GM23338 (cell line): ENCODE results near the gene CFI. TPM values are rescaled to one million over a fixed set of nuclear protein-coding genes. Genes with fewer than 3 reads are reported as not detected.

Source experiments
- ATAC-seq: fragments of 200-7000 bp; cut with Tn5 transposase; 3 replicates; pipeline ENCODE4 v1.9.1; 2020
- DNase-seq: peaks from one replicate; pipeline ENCODE4 v3.0.0-alpha.2; 2015; ENCODE audit warnings: low spot score
- H2AFZ ChIP-seq: fragments of 200-600 bp; sonication (generic); 2 replicates; pipeline ENCODE4 v1.8.0; 2016; ENCODE audit warnings: antibody characterized with exemption, mild to moderate bottlenecking, moderate library complexity
- H3F3A ChIP-seq: fragments of 200-600 bp; sonication (generic); replicated peaks from 2 replicates; pipeline ENCODE4 v1.8.0; 2017; ENCODE audit warnings: antibody characterized with exemption, mixed run types, low read depth
- H3K27ac ChIP-seq: fragments of 200-600 bp; sonication (generic); 2 replicates; pipeline ENCODE4 v1.6.1; 2016; ENCODE audit warnings: low read depth
- H3K27me3 ChIP-seq: fragments of 200-600 bp; sonication (generic); 2 replicates; pipeline ENCODE4 v1.8.0; 2016; ENCODE audit warnings: mild to moderate bottlenecking, mixed run types, moderate library complexity; ENCODE audit not compliant: insufficient read depth
- H3K36me3 ChIP-seq: fragments of 200-600 bp; sonication (generic); 2 replicates; pipeline ENCODE4 v1.8.0; 2016; ENCODE audit warnings: mild to moderate bottlenecking; ENCODE audit not compliant: insufficient read depth
- H3K4me1 ChIP-seq: fragments of 200-600 bp; sonication (generic); 2 replicates; pipeline ENCODE4 v1.8.0; 2016; ENCODE audit warnings: mild to moderate bottlenecking, moderate library complexity; ENCODE audit not compliant: insufficient read depth
- H3K4me2 ChIP-seq: fragments of 200-600 bp; sonication (generic); 2 replicates; pipeline ENCODE4 v1.7.1; 2017; ENCODE audit warnings: mixed run types
- H3K4me3 ChIP-seq: fragments of 200-600 bp; sonication (generic); 2 replicates; pipeline ENCODE4 v1.6.1; 2016; ENCODE audit warnings: mixed run types
- H3K79me2 ChIP-seq: fragments of 200-600 bp; sonication (generic); replicated peaks from 2 replicates; pipeline ENCODE4 v1.8.0; 2017; ENCODE audit warnings: mild to moderate bottlenecking; ENCODE audit not compliant: insufficient read depth
- H3K9me2 ChIP-seq: fragments of 200-600 bp; sonication (generic); 2 replicates; pipeline ENCODE4 v1.8.0; 2017; ENCODE audit not compliant: insufficient read depth
- H4K20me1 ChIP-seq: fragments of 200-600 bp; sonication (generic); replicated peaks from 2 replicates; pipeline ENCODE4 v1.8.0; 2017; ENCODE audit warnings: mild to moderate bottlenecking; ENCODE audit not compliant: insufficient read depth
- H3K27ac Mint-ChIP-seq: 2 replicates; pipeline ENCODE4 v1.8.0; 2020; ENCODE audit warnings: inconsistent platforms, mild to moderate bottlenecking, moderate library complexity, mixed read lengths
- H3K27me3 Mint-ChIP-seq: 3 replicates; pipeline ENCODE4 v1.8.0; 2022; ENCODE audit warnings: low read depth, mild to moderate bottlenecking, moderate library complexity, mixed read lengths, inconsistent platforms; ENCODE audit not compliant: insufficient read depth, poor library complexity
- H3K36me3 Mint-ChIP-seq: 3 replicates; pipeline ENCODE4 v1.8.0; 2021; ENCODE audit warnings: low read depth, mild to moderate bottlenecking, inconsistent platforms, moderate library complexity, mixed read lengths
- H3K4me1 Mint-ChIP-seq: 3 replicates; pipeline ENCODE4 v1.8.0; 2020; ENCODE audit warnings: mild to moderate bottlenecking, inconsistent platforms, mixed read lengths
- H3K4me3 Mint-ChIP-seq: 3 replicates; pipeline ENCODE4 v1.8.0; 2021; ENCODE audit warnings: moderate library complexity, mild to moderate bottlenecking, inconsistent platforms, mixed read lengths
- H3K9me3 Mint-ChIP-seq: 3 replicates; pipeline ENCODE4 v1.8.0; 2020; ENCODE audit warnings: moderate library complexity, mild to moderate bottlenecking, inconsistent platforms, mixed read lengths
- CTCF ChIP-seq, 2 experiments: fragments of 200-600 bp in 1 of 2; sonication (generic) in 1 of 2; conservative IDR thresholded peaks; 2 replicates each; pipeline versions ENCODE4 v1.5.1 to v1.6.1; 2016 to 2017; ENCODE audit warnings: antibody characterized with exemption in 2 of 2, low read depth in 2 of 2, mild to moderate bottlenecking in 2 of 2, moderate library complexity in 1 of 2
- ETS1 ChIP-seq: IDR thresholded peaks from 2 replicates; pipeline ENCODE4 v1.6.1; 2016; ENCODE audit warnings: antibody characterized with exemption
- EZH2 ChIP-seq: fragments of 200-600 bp; sonication (generic); IDR thresholded peaks from one replicate; pipeline ENCODE4 v1.8.0; 2017; ENCODE audit warnings: antibody characterized with exemption, mild to moderate bottlenecking, low read depth; ENCODE audit not compliant: unreplicated experiment
- JUNB ChIP-seq: IDR thresholded peaks from one replicate; pipeline ENCODE4 v1.6.1; 2016; ENCODE audit warnings: antibody characterized with exemption; ENCODE audit not compliant: unreplicated experiment
- NANOG ChIP-seq: IDR thresholded peaks from 2 replicates; pipeline ENCODE4 v1.6.1; 2016; ENCODE audit warnings: antibody characterized with exemption, borderline replicate concordance
- POLR2AphosphoS5 ChIP-seq: IDR thresholded peaks from 2 replicates; pipeline ENCODE4 v1.6.1; 2016; ENCODE audit warnings: antibody characterized with exemption, low read depth
- REST ChIP-seq: IDR thresholded peaks from one replicate; pipeline ENCODE4 v1.6.1; 2018; ENCODE audit warnings: antibody characterized with exemption; ENCODE audit not compliant: unreplicated experiment
- STAT1 ChIP-seq: IDR thresholded peaks from one replicate; pipeline ENCODE4 v1.6.1; 2016; ENCODE audit warnings: antibody characterized with exemption; ENCODE audit not compliant: unreplicated experiment
- ZNF114 ChIP-seq: fragments of 250-450 bp; sonication (Bioruptor Pico); IDR thresholded peaks from 2 replicates; pipeline ENCODE4 v1.5.0; 2020; ENCODE audit warnings: mild to moderate bottlenecking, moderate library complexity
- ZNF331 ChIP-seq: fragments of 250-450 bp; sonication (Bioruptor Pico); IDR thresholded peaks from 2 replicates; pipeline ENCODE4 v1.5.0; 2020; ENCODE audit warnings: low read depth, mild to moderate bottlenecking, moderate library complexity
- ZNF462 ChIP-seq: fragments of 250-450 bp; sonication (Bioruptor Pico); IDR thresholded peaks from 2 replicates; pipeline ENCODE4 v1.5.0; 2020; ENCODE audit warnings: mild to moderate bottlenecking, moderate library complexity
- polyA plus RNA-seq: library from polyadenylated mRNA; unstranded; fragments of >200 nt; fragmentation: Nextera tagmentation; extraction: Ambion mirVana; gene quantifications from 2 replicates; pipeline ENCODE4 v1.2.1, GENCODE V29; 2016
- total RNA-seq: library from RNA; depleted of rRNA; stranded (reverse); fragments of >200 nt; shearing (Covaris generic); gene quantifications from 2 replicates; pipeline ENCODE4 v1.2.3, GENCODE V29; 2014

CFI gene
- total and polyA plus RNA-seq, 2 experiments from 2014 or later, result not detected

- no peak for ATAC-seq
- Histone ChIP-seq H3K4me1 (no peaks in the 10 kb centered on the region), H3K27me3 (no peaks in the 10 kb centered on the region), H3K79me2 (peaks cover 82% of the 10 kb centered on the region), H3K4me3 (no peak overlapping the region), H3K36me3 (peaks cover 6% of the 10 kb centered on the region), H3F3A (no peaks in the 10 kb centered on the region), H3K27ac (no peak overlapping the region), H3K9me2 (no peaks in the 10 kb centered on the region), H3K4me2 (no peak overlapping the region), H2AFZ (no peak overlapping the region), H4K20me1 (peaks cover 7% of the 10 kb centered on the region; the same call in 1 of the 2 replicates)
- Mint-ChIP-seq H3K9me3 (no peaks in the 10 kb centered on the region), H3K27me3 (no peaks in the 10 kb centered on the region), H3K4me3 (no peak overlapping the region), H3K4me1 (no peaks in the 10 kb centered on the region; the same call in 2 of the 3 replicates), H3K36me3 (peaks cover 23% of the 10 kb centered on the region), H3K27ac (no peak overlapping the region)
- no peak for DNase-seq
- TF ChIP-seq POLR2AphosphoS5 (no peak), ETS1 (no peak), CTCF (conservative IDR thresholded peaks at IDR 0.05; ENCODE audit: low read depth in 2 of 2) (no peak), STAT1 (no peak), REST (no peak), JUNB (no peak), EZH2 (no peak), NANOG (no peak), ZNF114 (CRISPR knock-in tag) (no peak), ZNF462 (CRISPR knock-in tag) (no peak), ZNF331 (CRISPR knock-in tag) (no peak)
These were observed 80.8 kb downstream of the CFI start for GRCh38 chr4:109721033-109721432.
